ENCODE results near the gene C22orf39. TPM values are rescaled to one million over a fixed set of nuclear protein-coding genes. Genes with fewer than 3 reads are reported as not detected.

Gene C22orf39
- total and polyA plus RNA-seq, 9 donors = 25.7 to 58.9 (median 33.5) TPM

- H3K27ac ChIP-seq = no peak overlapping the region
- no peaks in the 10 kb centered on the region for H3K27me3 ChIP-seq
- H3K4me3 ChIP-seq = no peak overlapping the region
- no peaks in the 10 kb centered on the region for H3K36me3 ChIP-seq
- H3K9me3 ChIP-seq = no peaks in the 10 kb centered on the region
- no peaks in the 10 kb centered on the region for H3K4me1 ChIP-seq (ENCODE audit: insufficient read depth)
- WGBS, 3 donors = 96 to 97% (median 96%) methylated on average over 4 of the region's 4 CpGs
- TF ChIP-seq CTCF (IDR thresholded peaks at IDR 0.05) (no peak), EP300 (IDR thresholded peaks at IDR 0.05) (no peak), POLR2A (IDR thresholded peaks at IDR 0.05) (no peak)
- no peak for DNase-seq
- intact Hi-C loops (cut with DNase I) = no loop called here
These were observed 44.8 kb downstream of the C22orf39 start for GRCh38 chr22:19402642-19403191.

- H3K27ac ChIP-seq = no peak overlapping the region
- no peaks in the 10 kb centered on the region for H3K36me3 ChIP-seq
- no peaks in the 10 kb centered on the region for H3K9me3 ChIP-seq
- no peak for TF ChIP-seq POLR2A (IDR thresholded peaks at IDR 0.05)
- no peak for TF ChIP-seq EP300 (IDR thresholded peaks at IDR 0.05)
- TF ChIP-seq CTCF (IDR thresholded peaks at IDR 0.05) = no peak
- no peaks in the 10 kb centered on the region for H3K4me1 ChIP-seq (ENCODE audit: insufficient read depth)
- intact Hi-C loops (cut with DNase I) = no loop called here
- DNase-seq = no peak
- H3K27me3 ChIP-seq = no peaks in the 10 kb centered on the region
- WGBS, 3 donors = 91 to 99% (median 97%) methylated on average over 4 of the region's 4 CpGs
- no peak overlapping the region for H3K4me3 ChIP-seq
These were observed 46.0 kb downstream of the C22orf39 start for GRCh38 chr22:19401483-19401882.

- Histone ChIP-seq H3K4me1 (ENCODE audit: insufficient read depth) (no peaks in the 10 kb centered on the region), H3K4me3 (no peak overlapping the region), H3K36me3 (no peaks in the 10 kb centered on the region), H3K27ac (no peak overlapping the region), H3K27me3 (no peaks in the 10 kb centered on the region), H3K9me3 (no peaks in the 10 kb centered on the region)
- 90 to 94% (median 92%) methylated on average over 6 of the region's 6 CpGs for WGBS, 3 donors
- TF ChIP-seq CTCF (IDR thresholded peaks at IDR 0.05) (no peak), EP300 (IDR thresholded peaks at IDR 0.05) (no peak), POLR2A (IDR thresholded peaks at IDR 0.05) (no peak)
- intact Hi-C loops (cut with DNase I) = no loop called here
- DNase-seq = no peak
These were observed 46.6 kb downstream of the C22orf39 start for GRCh38 chr22:19400881-19401280.

- 75 to 80% (median 78%) methylated on average over 2 of the region's 2 CpGs for WGBS, 3 donors
- H3K4me3 ChIP-seq = no peak overlapping the region
- no peaks in the 10 kb centered on the region for H3K4me1 ChIP-seq (ENCODE audit: insufficient read depth)
- DNase-seq = no peak
- TF ChIP-seq EP300 (IDR thresholded peaks at IDR 0.05) (no peak), POLR2A (IDR thresholded peaks at IDR 0.05) (no peak), CTCF (IDR thresholded peaks at IDR 0.05) (no peak)
- intact Hi-C loops (cut with DNase I) = no loop called here
- H3K9me3 ChIP-seq = no peaks in the 10 kb centered on the region
- no peaks in the 10 kb centered on the region for H3K36me3 ChIP-seq
- no peaks in the 10 kb centered on the region for H3K27me3 ChIP-seq
- no peak overlapping the region for H3K27ac ChIP-seq
These were observed 48.9 kb downstream of the C22orf39 start for GRCh38 chr22:19398652-19399051.

Measured in ovary (tissue), 9 donors.